ENCODE data around the gene MAP3K13.
"Not testable (repeated sequence)": the region's sequence is repeated elsewhere in the genome, so short reads cannot be mapped to it uniquely, and the experiment has no call there.

The MAP3K13 gene

DNA sequence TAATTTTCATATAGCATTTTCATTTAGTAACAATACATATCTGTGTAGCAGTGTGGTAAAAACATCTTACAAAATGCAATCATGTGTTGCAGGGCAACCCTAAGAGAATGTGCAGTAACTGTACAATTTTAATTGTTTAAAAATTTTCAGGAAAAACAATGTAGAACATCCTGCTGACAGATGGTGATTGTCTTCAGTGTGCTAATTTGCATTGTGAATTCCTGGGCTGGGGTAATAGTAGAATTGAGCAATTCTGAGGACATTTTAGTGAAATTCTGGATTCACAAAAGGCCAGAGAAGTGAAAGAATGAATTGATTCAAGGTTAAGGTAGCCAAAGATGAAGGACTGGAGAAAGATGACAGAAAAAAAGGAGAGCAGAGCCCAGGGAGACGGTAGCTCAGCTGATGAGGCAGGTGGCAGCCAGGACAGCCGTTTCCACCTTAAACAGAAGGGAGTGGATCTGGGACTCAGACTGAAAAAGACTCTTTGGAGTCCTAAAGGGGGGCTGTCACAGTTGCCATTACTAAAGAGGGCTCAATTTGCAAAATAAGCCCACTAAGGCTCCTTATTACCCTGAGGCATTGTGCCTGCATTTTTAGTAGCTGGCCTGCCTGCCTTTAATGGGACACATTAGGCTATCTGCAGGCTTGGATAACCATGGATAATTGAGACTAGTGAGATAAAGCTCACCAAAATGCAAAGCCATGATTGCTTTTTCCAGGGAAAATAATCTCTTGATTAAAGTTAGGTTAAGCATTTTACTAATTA, 8.6 kb downstream of the MAP3K13 start:
- no peaks in the 10 kb centered on the region for H4K20me1 ChIP-seq (ENCODE audit: insufficient read depth)

DNA sequence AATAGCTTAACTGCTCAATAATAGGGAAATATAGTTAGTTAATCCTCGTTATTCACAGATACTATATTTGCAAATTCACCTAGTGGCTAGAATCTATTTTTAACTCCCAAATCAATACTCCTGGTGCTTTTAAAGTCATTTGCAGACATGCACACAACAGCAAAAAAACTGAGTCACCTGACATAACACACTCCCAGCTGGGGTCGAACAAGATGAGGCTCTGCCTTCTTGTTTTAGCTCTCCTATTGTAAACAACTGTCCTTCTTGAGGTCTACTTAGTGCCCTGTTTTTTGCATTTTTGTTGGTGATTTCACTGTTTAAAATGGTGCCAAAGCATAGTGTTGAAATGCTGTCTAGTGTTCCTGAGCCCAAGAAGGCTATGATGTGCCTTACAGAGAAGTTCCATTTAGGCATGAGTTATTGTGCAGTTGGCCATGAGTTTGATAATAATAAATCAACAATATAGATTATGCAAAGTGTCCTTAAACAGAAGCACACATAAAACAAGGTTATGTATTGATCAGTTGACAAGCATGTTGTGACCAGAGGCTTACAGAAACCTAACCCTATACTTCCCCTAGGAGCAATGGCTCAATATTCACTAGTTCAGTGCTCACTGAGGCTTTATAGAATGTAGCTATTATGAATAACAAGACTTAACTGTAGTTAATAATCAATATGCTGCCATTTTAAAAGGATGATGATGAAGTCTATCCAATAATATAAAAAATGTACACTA, 18.6 kb downstream of the MAP3K13 start:
- TF ChIP-seq, protein P1, sequence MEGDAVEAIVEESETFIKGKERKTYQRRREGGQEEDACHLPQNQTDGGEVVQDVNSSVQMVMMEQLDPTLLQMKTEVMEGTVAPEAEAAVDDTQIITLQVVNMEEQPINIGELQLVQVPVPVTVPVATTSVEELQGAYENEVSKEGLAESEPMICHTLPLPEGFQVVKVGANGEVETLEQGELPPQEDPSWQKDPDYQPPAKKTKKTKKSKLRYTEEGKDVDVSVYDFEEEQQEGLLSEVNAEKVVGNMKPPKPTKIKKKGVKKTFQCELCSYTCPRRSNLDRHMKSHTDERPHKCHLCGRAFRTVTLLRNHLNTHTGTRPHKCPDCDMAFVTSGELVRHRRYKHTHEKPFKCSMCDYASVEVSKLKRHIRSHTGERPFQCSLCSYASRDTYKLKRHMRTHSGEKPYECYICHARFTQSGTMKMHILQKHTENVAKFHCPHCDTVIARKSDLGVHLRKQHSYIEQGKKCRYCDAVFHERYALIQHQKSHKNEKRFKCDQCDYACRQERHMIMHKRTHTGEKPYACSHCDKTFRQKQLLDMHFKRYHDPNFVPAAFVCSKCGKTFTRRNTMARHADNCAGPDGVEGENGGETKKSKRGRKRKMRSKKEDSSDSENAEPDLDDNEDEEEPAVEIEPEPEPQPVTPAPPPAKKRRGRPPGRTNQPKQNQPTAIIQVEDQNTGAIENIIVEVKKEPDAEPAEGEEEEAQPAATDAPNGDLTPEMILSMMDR (conservative IDR thresholded peaks at IDR 0.05; ENCODE audit: low read depth, low read length): no peak
- peak overlapping the region; percentile 38; the same call in 1 of the 2 replicates for H2AFZ ChIP-seq (ENCODE audit: low read depth)
- H3K27ac ChIP-seq: peak overlapping the region; percentile 81
- peak overlapping the region; percentile 22; the same call in 1 of the 2 replicates for H3K9ac ChIP-seq
- peak overlapping the region; percentile 99 for H3K4me2 ChIP-seq
- no peaks in the 10 kb centered on the region for H3K36me3 ChIP-seq (ENCODE audit: insufficient read depth)
- H3K4me3 ChIP-seq (IDR thresholded peaks at IDR 0.05; ENCODE audit: insufficient read depth, low read depth, low read length): no peak overlapping the region
- no peaks in the 10 kb centered on the region for H4K20me1 ChIP-seq (ENCODE audit: insufficient read depth)
- peaks cover 56% of the 10 kb centered on the region for H3K4me1 ChIP-seq (ENCODE audit: low read depth, poor library complexity, severe bottlenecking)
- no peaks in the 10 kb centered on the region for H3K27me3 ChIP-seq (ENCODE audit: insufficient read depth, low read depth)
- peaks cover 22% of the 10 kb centered on the region for H3K79me2 ChIP-seq (ENCODE audit: insufficient read depth, low read depth)

More for the DNA sequence above, 8.6 kb downstream of the MAP3K13 start:
- H2AFZ ChIP-seq (ENCODE audit: low read depth): no peak overlapping the region
- H3K79me2 ChIP-seq (ENCODE audit: insufficient read depth, low read depth): peaks cover 20% of the 10 kb centered on the region
- no peak overlapping the region for H3K4me3 ChIP-seq (IDR thresholded peaks at IDR 0.05; ENCODE audit: insufficient read depth, low read depth, low read length)
- no peak overlapping the region for H3K27ac ChIP-seq
- no peak overlapping the region for H3K9ac ChIP-seq
- H3K4me2 ChIP-seq: peak overlapping the region; percentile 8; the same call in 1 of the 2 replicates
- H3K4me1 ChIP-seq (ENCODE audit: low read depth, poor library complexity, severe bottlenecking): peaks cover 29% of the 10 kb centered on the region
- H3K36me3 ChIP-seq (ENCODE audit: insufficient read depth): no peaks in the 10 kb centered on the region
- TF ChIP-seq, protein P1 (conservative IDR thresholded peaks at IDR 0.05; ENCODE audit: low read depth, low read length): no peak
- no peaks in the 10 kb centered on the region for H3K27me3 ChIP-seq (ENCODE audit: insufficient read depth, low read depth)

DNA sequence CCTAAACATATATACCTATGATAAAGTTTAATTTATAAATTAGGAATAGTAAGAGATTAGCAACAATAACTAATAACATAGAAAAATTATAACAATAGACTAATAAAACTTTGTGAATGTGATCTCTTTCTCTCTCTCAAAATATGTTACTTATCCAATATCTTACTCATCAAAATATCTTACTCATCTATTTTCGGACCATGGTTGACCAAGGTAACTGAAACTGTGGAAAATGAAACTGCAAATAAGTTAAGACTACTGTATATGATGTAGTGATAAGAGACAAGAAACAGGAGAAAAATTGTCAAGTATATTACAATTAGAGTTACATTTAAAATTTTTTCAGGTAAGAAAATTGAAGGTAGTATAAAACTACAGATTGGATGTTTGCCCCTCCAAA, 19.2 kb downstream of the MAP3K13 start:
- peak overlapping the region; percentile 81 for H3K27ac ChIP-seq
- peaks cover 22% of the 10 kb centered on the region for H3K79me2 ChIP-seq (ENCODE audit: insufficient read depth, low read depth)
- TF ChIP-seq, protein P1 (conservative IDR thresholded peaks at IDR 0.05; ENCODE audit: low read depth, low read length): no peak
- peak overlapping the region; percentile 12; the same call in 1 of the 2 replicates for H2AFZ ChIP-seq (ENCODE audit: low read depth)
- H3K9ac ChIP-seq: peak overlapping the region; percentile 9; the same call in 1 of the 2 replicates
- peak overlapping the region; percentile 99 for H3K4me2 ChIP-seq
- H3K27me3 ChIP-seq (ENCODE audit: insufficient read depth, low read depth): no peaks in the 10 kb centered on the region
- no peaks in the 10 kb centered on the region for H4K20me1 ChIP-seq (ENCODE audit: insufficient read depth)
- no peaks in the 10 kb centered on the region for H3K36me3 ChIP-seq (ENCODE audit: insufficient read depth)
- H3K4me3 ChIP-seq (IDR thresholded peaks at IDR 0.05; ENCODE audit: insufficient read depth, low read depth, low read length): no peak overlapping the region
- H3K4me1 ChIP-seq (ENCODE audit: low read depth, poor library complexity, severe bottlenecking): peaks cover 56% of the 10 kb centered on the region

DNA sequence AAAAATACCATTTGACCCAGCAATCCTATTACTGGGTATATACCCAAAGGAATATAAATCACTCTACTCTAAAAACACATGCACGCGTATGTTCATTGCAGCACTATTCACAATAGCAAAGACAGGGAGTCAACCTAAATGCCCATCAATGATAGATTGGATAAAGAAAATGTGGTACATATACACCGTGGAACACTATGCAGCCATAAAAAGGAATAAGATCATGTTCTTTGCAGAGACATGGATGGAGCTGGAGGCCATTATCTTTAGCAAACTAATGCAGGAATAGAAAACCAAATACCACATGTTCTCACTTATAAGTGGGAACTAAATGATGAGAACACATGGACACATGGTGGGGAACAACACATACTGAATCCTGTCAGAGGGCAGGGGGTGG, 23.6 kb downstream of the MAP3K13 start:
- peaks cover 31% of the 10 kb centered on the region for H3K4me1 ChIP-seq (ENCODE audit: low read depth, poor library complexity, severe bottlenecking)
- not testable (repeated sequence) for H3K36me3 ChIP-seq (ENCODE audit: insufficient read depth); H3K27me3 ChIP-seq (ENCODE audit: insufficient read depth, low read depth); H3K4me2 ChIP-seq; H4K20me1 ChIP-seq (ENCODE audit: insufficient read depth); H3K79me2 ChIP-seq (ENCODE audit: insufficient read depth, low read depth); H3K9ac ChIP-seq; H3K27ac ChIP-seq; H3K4me3 ChIP-seq (IDR thresholded peaks at IDR 0.05; ENCODE audit: insufficient read depth, low read depth, low read length); H2AFZ ChIP-seq (ENCODE audit: low read depth)
